ENCODE measurements around the gene MYG1. TPM values are rescaled to one million over a fixed set of nuclear protein-coding genes. Genes with fewer than 3 reads are reported as not detected.
A peak's percentile ranks its signal among the peaks of the same experiment; 100 is the strongest.

Gene MYG1, protein sequence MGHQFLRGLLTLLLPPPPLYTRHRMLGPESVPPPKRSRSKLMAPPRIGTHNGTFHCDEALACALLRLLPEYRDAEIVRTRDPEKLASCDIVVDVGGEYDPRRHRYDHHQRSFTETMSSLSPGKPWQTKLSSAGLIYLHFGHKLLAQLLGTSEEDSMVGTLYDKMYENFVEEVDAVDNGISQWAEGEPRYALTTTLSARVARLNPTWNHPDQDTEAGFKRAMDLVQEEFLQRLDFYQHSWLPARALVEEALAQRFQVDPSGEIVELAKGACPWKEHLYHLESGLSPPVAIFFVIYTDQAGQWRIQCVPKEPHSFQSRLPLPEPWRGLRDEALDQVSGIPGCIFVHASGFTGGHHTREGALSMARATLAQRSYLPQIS
- 40.6 and 45.1 TPM in 2 replicates for total RNA-seq (2014; rRNA removed; shearing (Covaris generic))

DNA sequence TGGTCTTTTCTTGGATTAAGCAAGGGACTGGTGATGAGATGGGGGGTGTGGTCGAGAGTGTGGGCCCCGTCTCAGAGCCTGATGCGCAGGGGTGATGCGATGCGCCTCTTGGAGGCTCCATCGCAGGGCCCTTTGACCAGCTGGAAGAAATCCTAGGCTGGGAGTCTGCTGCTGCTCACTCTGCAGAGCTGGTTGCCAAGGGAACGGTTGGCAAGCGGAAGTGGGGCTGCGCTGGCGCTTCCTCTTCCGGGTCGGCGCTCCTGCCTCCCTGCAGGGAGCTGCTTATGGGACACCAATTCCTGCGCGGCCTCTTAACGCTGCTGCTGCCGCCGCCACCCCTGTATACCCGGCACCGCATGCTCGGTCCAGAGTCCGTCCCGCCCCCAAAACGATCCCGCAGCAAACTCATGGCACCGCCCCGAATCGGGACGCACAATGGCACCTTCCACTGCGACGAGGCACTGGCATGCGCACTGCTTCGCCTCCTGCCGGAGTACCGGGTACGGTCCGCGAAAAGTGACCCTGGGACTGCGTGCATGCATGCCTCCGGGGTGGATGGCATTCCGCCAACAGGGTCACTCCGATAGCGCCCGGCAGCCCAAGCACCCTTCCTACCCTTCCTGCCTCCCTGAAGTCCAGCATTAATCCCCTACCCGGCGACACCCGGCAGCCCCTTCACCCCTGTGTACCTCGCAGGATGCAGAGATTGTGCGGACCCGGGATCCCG, at the start of gene MYG1:
MYG1 (plus strand) TSS at position 242 of the 727 bp plus-strand sequence; CDS start at position 285, 43 bp downstream.
- peak; percentile 83 to 90 for DNase-seq (ENCODE audit: low read depth in 1 of 2, low spot score in 2 of 2)
- H3K36me3 ChIP-seq = peaks cover 72% of the 10 kb centered on the region

DNA sequence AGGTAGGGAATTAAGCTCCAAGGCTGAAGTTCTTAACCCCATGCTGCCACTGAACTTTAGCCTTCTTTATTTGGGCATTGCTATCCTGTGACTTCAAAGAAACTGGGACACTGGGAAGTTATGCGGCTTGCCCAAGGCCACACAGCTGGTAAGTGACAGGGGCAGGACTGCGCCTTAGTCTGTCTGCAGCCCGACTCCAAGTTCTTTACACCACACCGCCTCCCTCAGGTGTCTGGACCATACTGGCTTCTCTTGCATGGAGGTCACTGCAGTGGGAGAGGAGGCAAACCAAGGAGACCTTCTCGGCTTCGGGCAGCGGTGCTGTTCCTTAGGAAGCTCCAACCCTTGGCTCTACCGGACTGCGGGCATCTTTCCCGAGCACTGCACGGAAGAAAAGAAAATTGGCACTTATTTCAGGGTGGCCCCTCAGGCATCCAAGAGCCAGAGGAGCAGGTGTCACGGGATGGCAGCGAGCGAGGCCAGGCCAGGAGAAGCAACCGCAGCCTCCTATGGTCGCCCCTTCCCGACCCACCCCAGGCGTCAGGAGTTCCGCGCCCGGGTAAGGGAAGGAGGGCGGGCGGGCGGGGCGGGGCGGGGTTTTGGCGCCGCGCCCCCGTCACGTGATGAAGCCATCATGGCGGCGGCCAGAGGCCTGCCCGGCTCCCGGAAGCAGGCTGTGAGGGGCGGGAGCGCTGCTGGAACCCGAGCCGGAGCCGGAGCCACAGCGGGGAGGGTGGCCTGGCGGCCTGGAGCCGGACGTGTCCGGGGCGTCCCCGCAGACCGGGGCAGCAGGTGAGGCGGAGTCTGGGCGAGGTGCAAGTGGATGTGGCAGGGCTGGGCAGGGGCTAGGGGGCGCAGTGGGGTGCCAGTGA, 47.8 kb upstream of the MYG1 start:
- peaks cover 18% of the 10 kb centered on the region for H3K4me1 ChIP-seq (replicated peaks)
- peak; percentile 66 to 75 for DNase-seq (ENCODE audit: low read depth in 1 of 2, low spot score in 2 of 2)
- peak overlapping the region; percentile 56 for H3K27ac ChIP-seq
- peak overlapping the region; percentile 89 for H3K4me3 ChIP-seq
- no peaks in the 10 kb centered on the region for H3K27me3 ChIP-seq (replicated peaks)
- H3K9me3 ChIP-seq (replicated peaks) = no peaks in the 10 kb centered on the region
- H3K36me3 ChIP-seq = peaks cover 30% of the 10 kb centered on the region

More for the DNA sequence above, at the start of gene MYG1:
- no peaks in the 10 kb centered on the region for H3K27me3 ChIP-seq (replicated peaks)
- peak within 1 kb of the TSS; percentile 53 for H3K27ac ChIP-seq
- H3K4me3 ChIP-seq = peak within 1 kb of the TSS; percentile 76
- no peaks in the 10 kb centered on the region for H3K9me3 ChIP-seq (replicated peaks)
- peaks cover 26% of the 10 kb centered on the region for H3K4me1 ChIP-seq (replicated peaks)

DNA sequence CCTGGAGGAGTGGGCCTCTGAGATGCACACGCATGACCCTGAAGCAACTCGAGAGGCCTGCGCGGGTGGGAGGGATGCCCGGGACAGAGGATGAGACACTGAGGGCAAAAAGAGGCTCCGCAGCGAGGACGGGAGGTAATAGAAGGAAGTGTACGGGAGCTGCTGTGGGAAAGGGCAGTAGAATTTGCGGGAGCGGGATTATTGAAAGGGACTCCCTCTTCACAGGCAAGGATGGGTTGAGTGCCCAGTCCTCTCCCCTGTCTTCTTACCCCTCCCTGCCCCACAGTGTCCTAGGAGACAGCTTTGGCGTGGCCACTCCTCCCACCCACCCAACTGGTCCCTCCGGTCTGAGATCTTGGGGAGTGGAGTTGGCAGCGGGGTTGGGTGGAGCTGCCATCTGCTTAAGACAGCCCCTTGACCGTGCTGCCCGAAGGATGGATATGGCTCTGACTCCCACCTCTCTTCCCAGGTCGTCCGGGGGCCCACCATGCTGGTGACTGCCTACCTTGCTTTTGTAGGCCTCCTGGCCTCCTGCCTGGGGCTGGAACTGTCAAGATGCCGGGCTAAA, 47.1 kb upstream of the MYG1 start:
- Histone ChIP-seq H3K4me3 (peak overlapping the region; percentile 89), H3K4me1 (replicated peaks) (peaks cover 18% of the 10 kb centered on the region), H3K36me3 (peaks cover 30% of the 10 kb centered on the region), H3K27ac (peak overlapping the region; percentile 56), H3K27me3 (replicated peaks) (no peaks in the 10 kb centered on the region), H3K9me3 (replicated peaks) (no peaks in the 10 kb centered on the region)
- DNase-seq (ENCODE audit: low read depth in 1 of 2, low spot score in 2 of 2) = no peak

DNA sequence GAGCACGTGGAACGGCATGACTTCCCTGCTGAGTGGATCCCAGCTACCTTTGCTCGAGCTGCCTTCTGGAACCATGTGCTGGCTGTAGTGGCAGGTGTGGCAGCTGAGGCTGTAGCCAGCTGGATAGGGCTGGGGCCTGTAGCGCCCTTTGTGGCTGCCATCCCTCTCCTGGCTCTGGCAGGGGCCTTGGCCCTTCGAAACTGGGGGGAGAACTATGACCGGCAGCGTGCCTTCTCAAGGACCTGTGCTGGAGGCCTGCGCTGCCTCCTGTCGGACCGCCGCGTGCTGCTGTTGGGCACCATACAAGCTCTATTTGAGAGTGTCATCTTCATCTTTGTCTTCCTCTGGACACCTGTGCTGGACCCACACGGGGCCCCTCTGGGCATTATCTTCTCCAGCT, 46.2 kb upstream of the MYG1 start:
- H3K4me3 ChIP-seq = peak overlapping the region; percentile 89; the same call in 1 of the 2 replicates
- H3K36me3 ChIP-seq = peaks cover 30% of the 10 kb centered on the region
- no peaks in the 10 kb centered on the region for H3K27me3 ChIP-seq (replicated peaks)
- H3K4me1 ChIP-seq (replicated peaks) = peaks cover 18% of the 10 kb centered on the region
- no peaks in the 10 kb centered on the region for H3K9me3 ChIP-seq (replicated peaks)
- no peak overlapping the region for H3K27ac ChIP-seq
- DNase-seq (ENCODE audit: low read depth in 1 of 2, low spot score in 2 of 2) = no peak

DNA sequence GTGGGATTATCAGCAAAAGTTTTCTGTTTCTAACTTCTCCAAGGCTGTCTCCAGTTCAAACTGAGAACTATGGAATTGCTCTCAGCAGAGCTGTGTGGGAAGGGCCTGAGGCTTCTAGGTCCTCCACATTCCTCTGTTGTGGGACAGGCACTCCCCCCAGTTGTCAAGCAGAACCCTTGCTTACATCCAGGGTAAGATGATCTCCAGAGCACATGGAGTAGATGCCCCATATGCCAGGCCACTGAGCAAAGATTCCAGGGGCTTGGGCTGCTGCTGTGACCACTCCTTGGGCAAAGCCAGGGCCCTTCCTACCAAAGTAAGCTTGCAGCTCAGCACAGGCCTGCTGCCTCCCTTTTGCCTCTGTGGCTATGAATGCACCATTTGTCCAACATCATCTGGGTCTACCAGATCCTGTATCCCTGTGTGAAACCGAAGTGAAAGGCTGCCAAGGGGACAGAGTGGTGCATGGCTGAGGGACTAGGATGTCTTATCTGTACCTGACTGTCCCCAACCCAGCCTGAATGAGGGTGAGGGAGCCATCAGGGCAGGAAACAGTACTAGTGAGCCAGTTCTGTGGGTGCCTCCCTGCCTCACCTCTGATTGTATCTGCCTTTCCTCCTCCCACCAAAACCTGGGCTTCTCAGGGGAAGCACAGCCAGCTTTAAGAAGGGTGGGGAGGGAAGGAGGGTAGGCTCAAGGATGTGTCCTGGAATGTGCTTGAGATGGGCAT, 44.5 kb upstream of the MYG1 start:
- no peaks in the 10 kb centered on the region for H3K27me3 ChIP-seq (replicated peaks)
- H3K27ac ChIP-seq = no peak overlapping the region
- peaks cover 18% of the 10 kb centered on the region for H3K4me1 ChIP-seq (replicated peaks)
- H3K9me3 ChIP-seq (replicated peaks) = no peaks in the 10 kb centered on the region
- DNase-seq (ENCODE audit: low read depth in 1 of 2, low spot score in 2 of 2) = no peak
- H3K36me3 ChIP-seq = peaks cover 30% of the 10 kb centered on the region
- no peak overlapping the region for H3K4me3 ChIP-seq

DNA sequence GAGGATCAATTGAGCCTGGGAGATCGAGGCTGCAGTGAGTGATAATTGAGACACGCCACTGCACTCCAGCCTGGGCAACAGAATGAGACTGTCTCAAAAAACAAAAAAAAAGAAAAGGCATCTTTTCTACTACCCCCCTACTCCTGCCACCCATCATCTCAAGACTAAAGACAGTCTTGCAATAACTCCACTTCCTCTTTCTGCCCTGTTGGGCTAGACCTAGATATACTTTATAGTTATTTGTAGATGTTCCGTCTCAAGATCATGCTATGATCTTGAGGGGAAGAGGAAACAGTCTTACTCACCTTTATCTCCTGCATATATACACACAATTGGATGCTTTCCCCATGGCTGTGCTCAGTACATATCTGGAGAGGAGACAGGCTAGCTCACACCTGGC, 43.5 kb upstream of the MYG1 start:
- Histone ChIP-seq H3K4me1 (replicated peaks) (peaks cover 18% of the 10 kb centered on the region), H3K27me3 (replicated peaks) (no peaks in the 10 kb centered on the region), H3K27ac (no peak overlapping the region), H3K9me3 (replicated peaks) (no peaks in the 10 kb centered on the region), H3K4me3 (no peak overlapping the region), H3K36me3 (peaks cover 30% of the 10 kb centered on the region)
- DNase-seq (ENCODE audit: low read depth in 1 of 2, low spot score in 2 of 2) = no peak

DNA sequence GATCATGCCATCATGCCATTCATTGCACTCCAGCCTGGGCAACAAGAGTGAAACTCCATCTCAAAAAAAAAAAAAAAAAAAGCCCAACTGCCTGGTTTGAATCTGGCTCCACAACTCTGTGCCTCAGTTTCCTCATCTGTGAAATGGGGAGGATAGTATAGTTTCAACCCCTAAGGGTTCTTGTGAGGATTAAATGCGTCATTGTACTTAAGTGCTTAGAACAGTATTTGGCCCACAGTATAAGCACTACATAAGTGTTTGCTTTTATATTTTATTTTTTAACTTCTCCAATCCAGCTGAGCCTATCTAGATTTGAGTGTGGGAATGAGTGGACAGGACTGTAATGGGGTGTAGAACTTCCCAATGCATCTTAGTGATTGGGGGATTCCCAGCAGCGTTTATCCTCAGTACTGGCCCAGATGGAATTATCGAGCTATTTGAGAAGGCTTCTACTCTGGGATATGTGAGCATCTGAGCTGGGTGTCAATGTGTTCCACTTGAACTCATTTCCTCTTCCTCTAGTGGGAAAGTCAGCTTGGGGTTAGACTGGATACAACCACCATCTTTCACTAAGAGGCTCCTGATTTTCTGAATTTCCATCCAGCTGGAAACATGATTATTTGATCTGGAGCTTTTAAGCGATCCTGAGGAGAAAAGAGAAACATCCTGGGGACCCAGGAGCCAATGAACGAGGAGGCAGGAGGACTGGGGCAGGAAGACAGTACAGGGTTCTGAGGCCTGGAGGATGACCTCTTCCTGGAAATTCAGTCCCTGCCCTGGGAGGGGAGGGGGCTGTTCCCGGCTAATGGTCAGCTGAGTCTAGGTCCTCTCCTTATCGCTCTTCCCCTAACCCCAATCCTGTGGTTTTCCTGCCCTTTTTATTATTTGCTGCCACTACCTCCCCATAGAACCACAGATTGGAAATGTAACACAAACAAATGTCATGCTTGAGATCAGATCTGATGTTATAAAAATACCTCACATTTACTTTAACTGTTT, 40.7 kb upstream of the MYG1 start:
- Histone ChIP-seq H3K9me3 (replicated peaks) (no peaks in the 10 kb centered on the region), H3K27me3 (replicated peaks) (no peaks in the 10 kb centered on the region), H3K4me3 (no peak overlapping the region), H3K27ac (no peak overlapping the region), H3K36me3 (peaks cover 11% of the 10 kb centered on the region), H3K4me1 (replicated peaks) (no peaks in the 10 kb centered on the region)
- no peak for DNase-seq (ENCODE audit: low read depth in 1 of 2, low spot score in 2 of 2)

DNA sequence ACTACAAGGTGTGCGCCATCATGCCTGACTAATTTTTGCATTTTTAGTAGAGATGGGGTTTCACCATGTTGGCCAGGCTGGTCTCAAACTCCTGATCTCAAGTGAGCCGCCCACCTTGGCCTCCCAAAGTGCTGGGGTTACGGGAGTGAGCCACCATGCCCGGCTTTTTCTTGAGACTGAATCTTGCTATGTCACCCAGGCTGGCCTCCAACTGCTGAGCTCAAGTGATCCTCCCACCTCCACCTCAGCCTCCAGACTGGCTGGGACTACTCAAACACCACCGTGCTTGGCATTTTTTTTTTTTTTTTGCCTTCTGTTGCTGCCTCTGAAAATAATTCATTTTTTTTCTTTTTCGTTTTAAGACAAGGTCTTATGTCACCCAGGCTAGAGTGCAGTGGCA, 39.6 kb upstream of the MYG1 start:
- Histone ChIP-seq H3K36me3 (peaks cover 2% of the 10 kb centered on the region), H3K4me3 (no peak overlapping the region), H3K27ac (no peak overlapping the region), H3K9me3 (replicated peaks) (no peaks in the 10 kb centered on the region), H3K4me1 (replicated peaks) (no peaks in the 10 kb centered on the region), H3K27me3 (replicated peaks) (no peaks in the 10 kb centered on the region)
- DNase-seq (ENCODE audit: low read depth in 1 of 2, low spot score in 2 of 2) = no peak

DNA sequence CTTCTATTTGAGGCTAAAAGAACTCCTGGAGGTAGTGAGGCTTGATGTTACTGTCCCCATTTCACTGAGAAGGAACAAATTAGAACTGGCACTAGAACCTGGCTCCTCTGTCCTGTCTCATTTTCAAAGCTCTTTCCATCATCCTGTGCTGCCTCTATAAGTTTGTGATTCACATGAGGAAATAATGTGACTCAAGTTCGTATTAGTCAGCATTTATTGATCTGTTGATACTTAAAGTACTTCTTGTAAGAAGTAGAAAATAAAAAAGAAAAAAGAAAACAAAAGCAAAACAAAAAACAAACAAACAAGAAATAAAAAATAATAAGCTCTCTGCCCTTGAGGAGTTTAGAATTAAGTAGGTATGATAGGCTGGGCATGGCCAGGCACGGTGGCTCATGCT, 33.7 kb upstream of the MYG1 start:
- no peaks in the 10 kb centered on the region for H3K9me3 ChIP-seq (replicated peaks)
- H3K4me1 ChIP-seq (replicated peaks) = peaks cover 24% of the 10 kb centered on the region
- DNase-seq (ENCODE audit: low read depth in 1 of 2, low spot score in 2 of 2) = no peak
- no peaks in the 10 kb centered on the region for H3K27me3 ChIP-seq (replicated peaks)
- no peak overlapping the region for H3K27ac ChIP-seq
- H3K36me3 ChIP-seq = peaks cover 27% of the 10 kb centered on the region
- no peak overlapping the region for H3K4me3 ChIP-seq

DNA sequence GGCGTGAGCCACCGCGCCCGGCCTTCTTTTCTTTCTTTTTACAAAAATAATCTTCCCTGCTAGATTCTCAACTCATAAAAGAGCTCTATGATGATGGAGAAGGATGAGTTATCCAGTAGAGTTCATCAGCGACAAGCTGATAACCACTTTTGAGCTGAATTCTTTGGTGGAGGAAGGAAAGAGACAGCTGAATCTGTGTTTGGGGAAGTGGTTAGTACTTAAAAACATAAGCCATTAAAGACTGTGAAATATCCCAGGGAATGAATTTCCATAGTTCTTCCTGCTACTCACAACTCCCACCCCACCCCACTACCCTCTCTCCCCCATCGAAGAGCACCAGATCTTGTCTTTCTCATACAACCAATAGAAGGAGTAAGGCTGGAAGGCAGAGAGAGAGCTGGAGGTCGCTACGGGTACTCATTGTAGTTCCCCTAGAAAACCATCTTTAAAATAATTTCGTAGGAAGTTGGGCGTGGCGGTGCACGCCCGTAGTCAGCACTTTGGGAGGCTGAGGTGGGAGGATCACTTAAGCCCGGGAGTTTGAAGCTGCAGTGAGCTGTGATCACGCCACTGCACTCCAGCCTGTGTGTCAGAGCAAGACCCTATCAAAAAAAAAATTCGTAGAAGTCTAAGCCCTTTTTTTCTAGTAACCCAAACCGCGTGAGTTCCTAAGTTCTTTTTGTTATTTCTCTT, 32.0 kb upstream of the MYG1 start:
- H3K4me3 ChIP-seq = peak overlapping the region; percentile 75
- peaks cover 42% of the 10 kb centered on the region for H3K36me3 ChIP-seq
- no peak for DNase-seq (ENCODE audit: low read depth in 1 of 2, low spot score in 2 of 2)
- H3K27ac ChIP-seq = peak overlapping the region; percentile 74; the same call in 1 of the 2 replicates
- peaks cover 24% of the 10 kb centered on the region for H3K4me1 ChIP-seq (replicated peaks)
- no peaks in the 10 kb centered on the region for H3K27me3 ChIP-seq (replicated peaks)
- no peaks in the 10 kb centered on the region for H3K9me3 ChIP-seq (replicated peaks)

DNA sequence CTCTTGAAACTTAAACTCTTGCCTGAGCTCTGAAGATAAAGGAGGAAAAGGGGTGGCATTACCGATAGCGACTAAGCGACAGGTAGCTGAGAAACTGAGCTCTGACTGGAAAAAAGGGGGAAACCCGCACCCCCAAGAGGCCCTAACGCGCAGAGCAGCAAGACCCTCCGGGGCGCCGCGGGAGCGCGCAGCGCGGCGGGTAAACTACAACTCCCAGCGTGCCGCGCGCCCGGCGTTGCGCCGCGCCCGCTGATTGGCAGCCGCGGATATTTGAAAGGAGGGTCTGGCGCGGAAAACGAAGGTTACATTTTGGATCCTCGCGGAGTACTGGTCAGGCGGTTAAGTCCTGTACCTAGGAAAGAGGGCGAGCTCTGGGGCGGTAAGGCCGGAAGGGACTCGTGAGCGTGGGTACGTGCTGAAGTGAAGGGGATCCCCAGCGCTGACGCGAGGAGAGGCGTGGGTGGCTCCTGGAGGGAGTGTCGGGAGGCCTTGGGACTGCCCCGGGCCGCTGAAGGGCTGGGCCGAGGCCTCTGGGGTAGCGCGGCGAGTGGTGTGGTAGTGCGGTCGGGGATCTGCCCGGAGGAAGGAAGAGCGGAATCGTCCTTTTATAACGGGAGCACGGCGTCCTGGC, 31.4 kb upstream of the MYG1 start, which contains the start of gene ESPL1:
ESPL1 (plus strand) TSS at position 301 of the 631 bp plus-strand sequence. CDS start 468 bp downstream, outside the sequence.
- H3K9me3 ChIP-seq (replicated peaks) = no peaks in the 10 kb centered on the region
- DNase-seq (ENCODE audit: low read depth in 1 of 2, low spot score in 2 of 2) = peak; percentile 75 to 82
- H3K4me1 ChIP-seq (replicated peaks) = peaks cover 24% of the 10 kb centered on the region
- H3K27ac ChIP-seq = peak within 1 kb of the TSS; percentile 74
- peaks cover 48% of the 10 kb centered on the region for H3K36me3 ChIP-seq
- H3K4me3 ChIP-seq = peak within 1 kb of the TSS; percentile 75
- H3K27me3 ChIP-seq (replicated peaks) = no peaks in the 10 kb centered on the region
